Measurements from ENCODE around the gene AKAP8L.

AKAP8L gene

DNA sequence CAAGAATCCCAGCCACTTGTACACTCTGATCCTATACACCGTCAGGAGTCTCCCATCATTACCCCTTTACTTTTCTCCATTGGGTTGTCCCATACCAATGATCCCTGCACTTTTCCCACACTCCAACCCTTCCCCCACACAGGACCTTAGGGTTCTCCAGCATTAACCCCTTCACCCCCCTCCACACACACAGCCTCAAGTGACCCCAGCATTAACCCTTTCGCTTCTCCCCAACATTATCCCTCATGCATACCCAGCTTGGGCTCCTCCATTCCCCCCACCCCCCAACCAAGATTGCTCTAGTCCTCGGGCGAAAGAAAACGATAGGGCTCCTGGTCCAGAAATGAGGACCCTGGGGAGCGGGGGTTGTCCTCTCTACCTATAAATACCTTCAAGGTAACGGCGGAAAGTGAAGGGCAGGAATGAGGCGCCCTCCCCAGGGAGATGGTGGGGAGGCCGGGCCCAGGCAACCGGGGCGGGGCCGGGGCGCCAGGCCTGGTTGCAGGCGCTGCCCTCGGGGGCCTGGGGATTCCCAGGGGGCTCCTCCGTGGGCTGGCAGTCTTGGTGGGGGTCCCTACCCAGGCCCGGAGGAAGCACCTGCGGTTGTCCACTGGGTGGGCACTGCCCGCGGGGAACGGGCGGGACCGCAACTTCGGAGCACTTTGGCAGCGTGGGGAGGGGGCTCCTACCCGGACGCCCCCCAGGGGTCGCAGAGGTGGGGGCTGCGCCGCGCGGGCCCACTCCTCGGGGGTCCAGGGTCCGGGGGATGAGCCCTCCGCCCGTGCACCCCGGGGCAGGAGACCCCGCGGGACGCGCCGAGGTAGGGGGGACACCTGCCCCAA, 30.2 kb upstream of the AKAP8L start:
- DNase-seq: no peak

DNA sequence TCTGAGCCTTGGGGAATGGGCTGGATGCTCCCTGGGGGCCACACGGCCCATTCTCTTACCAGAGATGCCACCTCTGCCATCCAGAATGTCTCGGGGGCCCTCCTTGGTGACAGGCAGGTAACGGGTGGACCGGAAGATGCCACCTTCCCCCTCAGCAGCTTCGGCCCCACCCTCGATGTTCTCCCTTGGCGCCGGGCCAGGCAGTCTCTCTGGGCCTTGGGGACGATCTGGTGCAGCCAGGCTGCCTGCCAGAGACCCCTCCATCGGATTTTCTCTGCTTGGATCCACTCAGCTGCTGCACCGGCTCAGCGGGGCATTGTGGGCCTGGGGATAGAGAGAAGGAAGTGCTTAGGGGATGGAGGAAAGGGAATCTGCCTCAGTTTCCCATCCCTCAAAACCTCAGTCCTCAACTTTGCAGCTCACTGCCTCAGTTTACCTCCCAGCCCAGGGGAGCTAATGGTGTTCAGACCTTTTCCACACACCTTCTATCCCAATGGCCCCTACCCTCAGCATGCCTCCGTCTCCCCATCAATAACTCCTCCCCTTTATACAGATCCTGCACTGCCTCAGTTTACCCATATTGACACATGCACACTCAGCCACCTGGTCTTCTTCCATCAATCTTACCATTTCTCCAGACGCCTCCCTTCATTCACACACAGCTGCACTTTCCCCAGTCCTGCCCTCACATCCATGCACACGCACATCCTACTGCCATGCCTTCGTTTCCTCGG, 29.4 kb upstream of the AKAP8L start:
- DNase-seq: no peak

DNA sequence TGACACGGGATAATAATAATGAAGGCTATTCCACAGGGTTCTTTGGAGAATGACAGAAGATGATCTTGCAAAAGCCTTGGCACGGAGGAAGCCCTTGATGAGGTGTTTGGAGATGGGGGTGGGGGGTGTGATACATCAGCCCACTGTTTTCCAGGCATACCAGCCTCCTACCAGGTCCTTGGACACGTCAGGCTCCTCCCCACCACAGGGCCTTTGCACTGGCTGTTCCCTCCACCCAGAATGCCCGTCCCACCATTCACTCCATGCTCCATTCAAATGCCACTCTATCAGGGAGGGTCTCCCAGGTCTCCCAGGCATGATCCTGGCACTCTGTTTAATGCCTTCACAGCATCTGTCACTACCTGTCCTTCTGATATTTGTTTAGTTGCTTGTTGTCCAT, 28.3 kb upstream of the AKAP8L start:
- DNase-seq: no peak

DNA sequence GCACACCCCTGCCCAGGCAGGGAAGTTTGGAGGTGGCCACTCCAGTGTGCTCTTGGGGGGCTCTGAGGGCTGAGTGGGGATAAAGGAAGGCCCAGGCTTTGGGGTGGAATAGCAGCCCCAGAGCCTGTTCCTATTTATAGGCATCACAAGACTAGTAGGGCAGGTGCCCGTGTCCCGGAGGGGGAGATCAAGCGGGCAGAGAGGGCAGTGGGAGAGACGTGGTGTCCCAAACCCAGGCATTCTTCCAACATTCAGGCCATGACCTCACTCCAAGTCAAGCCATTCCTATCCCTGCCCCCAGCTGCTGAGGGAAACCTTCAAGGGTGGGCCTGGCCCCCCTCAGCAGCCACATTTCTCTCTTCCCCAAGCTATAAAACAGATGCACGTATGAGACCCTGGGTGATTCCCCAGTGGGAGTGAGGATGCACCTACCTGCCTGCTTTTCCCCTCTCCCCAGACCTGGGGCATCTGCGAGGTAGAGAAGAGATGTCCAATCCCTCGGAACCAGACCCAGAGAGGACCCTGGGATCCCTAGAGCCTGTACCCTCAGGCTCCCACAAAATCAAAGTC, 27.1 kb upstream of the AKAP8L start:
- no peak for DNase-seq

DNA sequence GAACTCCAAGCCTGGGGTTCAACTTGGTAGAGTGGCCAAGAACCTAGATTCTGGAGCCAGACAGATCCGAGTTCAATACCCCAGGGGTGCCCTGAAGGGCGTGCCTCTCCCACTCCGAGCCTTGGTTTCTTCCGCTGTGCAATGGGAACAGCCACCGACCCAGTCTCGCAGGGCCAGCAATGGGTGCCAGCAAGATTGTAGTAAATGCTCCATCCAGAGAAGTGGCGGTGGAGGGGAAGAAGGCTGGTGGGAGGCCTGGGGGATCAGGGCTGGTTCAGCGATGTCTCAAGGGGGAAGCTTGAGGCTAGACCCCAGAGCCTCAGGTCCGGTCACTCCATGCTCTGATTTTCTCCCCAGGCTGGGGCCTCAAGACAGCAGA, 26.4 kb upstream of the AKAP8L start:
- no peak for DNase-seq

DNA sequence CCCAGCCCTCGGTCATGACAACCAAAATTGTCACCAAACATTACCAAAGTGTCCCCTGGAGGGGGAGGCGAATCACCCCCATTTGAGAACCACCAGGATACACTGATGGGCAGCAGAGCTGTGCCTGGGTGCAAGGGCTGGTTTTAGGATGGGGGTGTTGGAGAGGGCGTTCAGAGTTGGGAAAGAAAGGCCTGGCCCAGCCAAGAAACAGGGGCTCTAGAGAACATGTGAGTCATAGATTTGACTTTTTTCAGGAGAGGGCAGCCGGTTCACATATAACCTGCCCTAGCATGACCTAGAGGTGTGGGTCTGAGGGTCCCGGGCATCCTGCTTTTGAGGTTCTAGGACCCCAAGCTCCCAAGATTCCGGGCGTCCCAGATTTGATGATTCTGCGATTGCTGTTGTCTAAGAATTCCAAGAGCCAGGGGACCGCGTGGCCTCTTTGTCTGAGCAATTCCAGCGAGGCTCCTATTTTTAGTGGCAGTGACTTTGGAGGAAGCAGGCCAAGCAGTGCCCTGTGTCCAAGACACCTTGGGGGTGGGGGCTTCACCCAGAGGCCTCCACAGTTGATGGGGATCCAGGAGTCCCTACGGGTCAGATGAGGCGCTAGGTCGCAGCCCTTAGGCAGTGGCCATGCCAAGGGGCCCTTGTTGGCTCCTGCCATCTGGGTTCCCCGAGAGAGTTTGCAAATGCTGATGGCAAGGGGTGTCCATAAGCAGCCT, 25.9 kb upstream of the AKAP8L start:
- no peak for DNase-seq

DNA sequence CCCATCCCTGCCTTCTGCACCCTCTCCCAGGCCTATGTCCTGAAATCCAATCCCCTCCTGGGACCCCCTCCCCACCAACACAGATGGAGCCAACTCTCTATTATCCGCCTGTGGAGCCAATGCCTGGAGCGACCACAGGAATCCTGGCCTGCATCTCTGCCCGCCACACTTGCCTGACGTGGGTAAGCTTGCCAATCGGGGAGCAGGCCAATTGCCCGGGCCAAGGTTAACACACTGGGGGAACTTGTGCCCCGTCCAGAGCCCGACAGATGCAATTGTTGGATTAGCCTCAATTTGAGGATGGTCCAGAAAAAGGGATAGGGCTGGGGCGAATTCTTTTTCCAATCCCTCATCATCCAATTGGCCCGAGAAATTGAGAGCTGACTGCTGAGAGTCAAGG, 25.1 kb upstream of the AKAP8L start:
- DNase-seq: no peak

DNA sequence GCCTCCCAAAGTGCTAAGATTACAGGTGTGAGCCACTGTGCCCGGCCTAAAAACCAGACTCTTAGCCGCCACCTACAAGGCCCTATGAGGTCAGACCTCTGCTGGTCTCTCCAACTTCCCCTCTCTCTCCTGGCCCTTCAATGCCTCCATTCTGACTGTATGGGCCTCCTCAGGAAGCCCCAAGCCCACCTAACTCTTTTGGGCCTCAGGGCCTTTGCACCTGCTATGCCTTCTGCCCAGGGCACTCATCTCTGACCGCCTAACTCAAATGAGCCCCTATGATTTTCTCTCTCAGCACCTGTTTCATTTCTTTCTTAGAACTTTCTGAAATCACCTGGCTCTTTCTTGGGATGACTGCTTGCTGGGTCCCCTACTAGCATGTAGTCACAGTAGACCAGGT, 24.5 kb upstream of the AKAP8L start:
- no peak for DNase-seq

DNA sequence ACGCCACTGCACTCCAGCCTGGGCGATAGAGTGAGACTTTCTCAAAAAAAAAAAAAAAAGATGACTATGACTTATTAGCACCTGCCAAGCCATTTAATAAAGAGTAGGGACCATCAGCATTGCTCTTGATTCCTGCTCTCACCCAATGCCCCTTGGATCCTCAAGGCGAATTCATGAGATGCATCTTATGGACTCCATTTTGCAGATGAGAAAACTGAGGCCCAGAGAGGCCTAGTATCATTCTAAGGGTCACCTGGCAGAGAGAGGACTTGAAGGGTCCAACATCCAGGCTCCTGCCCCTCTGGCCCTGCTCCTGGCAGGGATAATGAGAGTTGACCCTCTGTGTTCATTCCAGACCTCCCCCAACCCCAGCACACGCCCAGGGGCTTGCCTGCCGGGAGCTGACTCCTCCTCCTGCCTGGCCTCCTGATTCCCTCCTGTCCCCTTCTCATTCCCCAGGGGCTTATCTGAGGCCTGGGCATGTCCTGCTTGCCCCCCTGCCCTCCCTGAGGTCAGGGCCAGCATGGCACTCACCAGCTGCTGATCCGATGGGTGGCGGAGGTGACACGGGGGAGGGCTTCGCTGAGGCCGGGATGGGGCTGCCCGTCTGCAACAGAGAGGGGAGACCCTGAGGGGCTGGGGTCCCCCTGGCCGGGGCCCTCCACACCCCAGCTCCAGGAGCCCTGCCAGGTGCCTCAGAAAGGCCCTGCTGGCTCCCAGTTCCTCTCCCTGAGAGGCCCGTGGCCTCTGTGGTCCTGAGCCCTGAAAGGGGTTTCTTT, 23.5 kb upstream of the AKAP8L start:
- no peak for DNase-seq

DNA sequence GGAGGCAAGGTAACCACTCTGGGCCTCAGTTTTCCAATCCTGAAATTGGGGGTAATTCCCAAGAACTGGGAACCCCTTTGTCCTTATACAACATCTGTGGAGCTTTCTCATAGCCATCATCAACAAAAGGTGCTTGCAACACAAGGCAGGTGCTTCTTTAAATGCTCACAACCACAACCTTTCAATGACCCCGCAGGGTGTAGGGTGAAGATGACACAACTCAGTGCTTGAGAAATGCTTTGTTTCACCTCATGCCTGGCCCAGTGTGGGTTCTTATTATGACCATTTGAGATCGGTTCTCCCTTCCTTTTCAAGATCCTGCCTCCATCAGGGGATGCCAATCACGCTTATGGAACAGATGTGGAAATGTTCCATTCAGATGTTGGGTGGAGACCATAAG, 22.5 kb upstream of the AKAP8L start:
- DNase-seq: no peak

DNA sequence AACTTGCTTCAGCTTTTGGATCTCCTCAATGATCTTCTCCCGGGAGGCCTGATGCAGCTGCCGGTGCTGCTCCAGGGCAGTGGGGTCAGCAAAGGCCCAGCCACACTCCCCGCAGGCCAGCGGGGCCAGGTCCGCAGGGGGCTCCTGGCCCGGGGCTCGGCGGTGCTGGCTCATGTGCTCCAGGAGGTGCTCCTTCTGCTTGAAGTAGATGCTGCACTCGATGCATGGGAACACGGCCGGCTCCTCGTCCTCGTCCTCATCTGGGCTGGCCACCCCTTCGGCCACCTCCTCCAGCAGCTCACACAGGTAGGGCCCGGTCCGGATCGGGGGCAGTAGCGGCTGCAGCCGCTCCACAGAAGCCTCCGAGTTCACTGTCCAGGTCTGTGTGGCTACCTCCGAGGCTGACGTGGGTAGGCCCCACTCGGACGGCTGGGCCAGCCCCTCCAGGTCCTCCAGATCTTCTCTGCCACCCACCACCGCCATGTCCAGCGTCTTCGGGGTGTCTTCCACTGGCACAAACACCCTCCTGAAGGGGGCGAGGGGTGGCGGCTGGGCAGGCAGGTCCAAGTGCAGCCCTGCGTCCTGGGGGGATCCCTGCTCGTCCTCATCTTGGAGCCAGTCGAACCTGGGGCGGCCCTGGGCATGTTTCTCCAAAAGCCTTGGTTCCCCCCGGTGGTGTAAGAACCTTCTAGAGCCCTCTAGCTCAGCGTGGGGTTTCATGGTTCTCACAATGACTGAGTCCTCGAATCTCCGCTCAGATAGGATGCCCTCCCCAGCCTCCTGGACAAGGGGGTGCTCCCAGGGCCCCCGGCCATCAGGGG, 21.2 kb upstream of the AKAP8L start:
- DNase-seq: no peak

DNA sequence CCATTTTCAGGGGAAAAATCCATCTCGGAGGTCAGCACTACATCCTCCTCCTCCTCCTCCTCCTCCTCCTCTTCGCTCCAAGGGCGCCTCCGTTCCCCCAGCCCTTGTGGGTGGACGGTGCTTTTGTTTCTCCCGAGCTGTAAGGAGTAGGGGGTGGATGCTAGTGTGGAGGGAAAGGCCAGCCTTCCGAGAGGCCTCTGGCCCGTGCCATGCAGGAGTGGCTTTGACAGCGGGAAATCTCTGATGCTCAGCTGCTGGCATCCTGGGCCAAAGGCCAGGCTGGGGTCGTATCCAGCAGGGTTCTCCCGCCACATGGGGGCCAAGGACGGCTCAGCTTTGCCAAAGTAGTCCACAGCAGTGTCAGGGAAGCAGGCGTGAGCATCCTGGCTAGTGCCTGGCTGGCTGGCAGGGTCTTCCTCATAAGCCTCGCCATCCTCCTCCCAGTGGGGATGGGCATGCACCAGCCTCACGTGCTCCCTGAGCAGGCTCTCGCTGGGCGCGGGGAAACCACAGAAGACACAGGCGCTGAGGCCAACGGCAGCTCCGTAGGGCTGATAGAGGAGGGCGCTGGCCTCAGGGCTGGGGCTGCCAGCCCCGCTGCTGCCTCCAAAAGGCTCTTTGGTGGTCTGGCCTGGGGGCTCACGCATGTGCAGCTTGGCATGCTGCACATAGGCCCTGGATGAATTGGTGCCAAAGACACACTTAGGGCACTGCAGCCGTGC, 20.5 kb upstream of the AKAP8L start:
- DNase-seq: no peak

DNA sequence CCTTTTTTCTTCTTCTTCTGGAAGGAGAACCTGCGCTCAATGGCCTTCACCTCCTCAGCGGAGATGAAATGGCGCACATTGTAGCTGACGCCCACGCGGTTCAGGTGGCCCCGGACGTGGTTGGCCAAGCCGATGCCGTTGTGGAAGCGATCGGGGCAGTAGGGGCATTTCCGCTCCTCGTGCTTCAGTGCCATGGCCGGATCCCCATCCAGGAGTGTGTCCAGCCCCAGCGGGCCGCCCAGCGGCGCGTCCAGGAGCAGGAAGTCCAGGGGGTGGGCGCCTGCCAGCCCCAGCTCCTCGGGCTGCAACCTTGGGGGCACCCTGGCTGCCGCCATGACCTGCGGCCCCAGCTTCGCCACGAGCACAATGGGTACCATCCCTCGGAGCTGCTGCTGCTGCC, 19.8 kb upstream of the AKAP8L start:
- no peak for DNase-seq

DNA sequence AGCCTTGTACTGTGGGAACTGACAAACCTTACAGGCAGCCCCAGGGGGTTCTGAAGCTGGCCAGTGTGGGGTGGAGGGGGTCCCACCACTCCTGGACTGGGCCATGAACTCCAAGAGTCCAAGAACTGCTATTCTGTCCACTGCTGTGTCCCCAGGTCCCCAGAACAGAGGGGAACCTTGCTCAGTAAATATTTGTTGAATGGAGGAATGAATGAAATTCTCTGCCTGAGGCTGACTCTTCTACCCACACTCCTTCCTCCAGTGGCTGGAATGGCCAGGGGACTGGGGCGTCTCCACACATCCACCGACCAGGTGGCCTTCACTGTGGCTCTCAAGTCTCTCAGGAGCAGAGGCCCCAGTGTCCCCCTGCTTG, 19.3 kb upstream of the AKAP8L start:
- DNase-seq: no peak

DNA sequence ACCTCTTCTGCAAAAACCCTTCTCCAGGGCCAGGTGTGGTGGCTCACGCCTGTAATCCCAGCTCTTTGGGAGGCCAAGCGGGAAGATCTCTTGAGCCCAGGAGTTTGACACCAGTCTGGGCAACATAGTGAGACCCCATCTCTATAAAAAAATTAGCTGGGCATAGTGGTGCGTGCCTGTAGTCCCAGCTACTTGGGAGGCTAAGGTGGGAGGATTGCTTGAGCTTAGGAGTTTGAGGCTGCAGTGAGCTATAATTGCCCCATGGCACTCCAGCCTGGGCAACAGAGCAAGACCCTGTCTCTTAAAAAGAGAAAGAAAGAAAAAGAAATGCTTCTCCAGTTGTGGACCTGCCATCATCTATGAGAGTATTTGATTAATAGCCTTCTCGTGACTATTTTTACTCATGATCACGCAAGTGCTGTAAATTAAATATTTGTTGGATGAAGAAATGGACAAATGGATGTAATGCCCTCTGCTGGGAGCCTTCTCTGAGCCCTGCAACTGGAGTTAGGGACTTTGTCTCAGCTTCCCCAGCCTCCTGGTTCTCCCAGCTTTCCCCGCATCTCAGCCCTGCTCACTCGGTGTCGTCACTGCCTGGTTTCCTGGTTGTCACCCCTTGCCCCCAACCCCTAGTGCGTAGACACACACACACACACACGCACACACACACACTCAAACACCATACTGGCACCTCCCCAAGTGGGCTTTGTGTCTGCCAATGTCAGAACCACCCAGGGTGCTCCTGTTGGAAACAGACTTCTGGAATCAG, 18.8 kb upstream of the AKAP8L start:
- DNase-seq: no peak

DNA sequence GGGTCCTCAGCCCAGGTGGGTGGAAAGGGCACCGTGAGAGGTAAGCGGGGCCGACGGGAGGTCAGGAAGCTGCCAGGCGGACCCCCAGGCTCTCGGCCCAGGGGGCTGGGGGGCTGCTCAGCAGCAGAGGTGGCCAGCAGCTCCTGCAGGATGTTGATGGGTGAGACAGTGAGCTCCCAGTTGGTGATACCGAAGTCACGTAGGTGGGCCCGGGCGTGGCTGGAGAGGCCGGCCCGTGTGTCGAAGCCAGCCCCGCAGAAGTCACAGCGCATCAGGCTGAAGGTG, 18.0 kb upstream of the AKAP8L start:
- no peak for DNase-seq

DNA sequence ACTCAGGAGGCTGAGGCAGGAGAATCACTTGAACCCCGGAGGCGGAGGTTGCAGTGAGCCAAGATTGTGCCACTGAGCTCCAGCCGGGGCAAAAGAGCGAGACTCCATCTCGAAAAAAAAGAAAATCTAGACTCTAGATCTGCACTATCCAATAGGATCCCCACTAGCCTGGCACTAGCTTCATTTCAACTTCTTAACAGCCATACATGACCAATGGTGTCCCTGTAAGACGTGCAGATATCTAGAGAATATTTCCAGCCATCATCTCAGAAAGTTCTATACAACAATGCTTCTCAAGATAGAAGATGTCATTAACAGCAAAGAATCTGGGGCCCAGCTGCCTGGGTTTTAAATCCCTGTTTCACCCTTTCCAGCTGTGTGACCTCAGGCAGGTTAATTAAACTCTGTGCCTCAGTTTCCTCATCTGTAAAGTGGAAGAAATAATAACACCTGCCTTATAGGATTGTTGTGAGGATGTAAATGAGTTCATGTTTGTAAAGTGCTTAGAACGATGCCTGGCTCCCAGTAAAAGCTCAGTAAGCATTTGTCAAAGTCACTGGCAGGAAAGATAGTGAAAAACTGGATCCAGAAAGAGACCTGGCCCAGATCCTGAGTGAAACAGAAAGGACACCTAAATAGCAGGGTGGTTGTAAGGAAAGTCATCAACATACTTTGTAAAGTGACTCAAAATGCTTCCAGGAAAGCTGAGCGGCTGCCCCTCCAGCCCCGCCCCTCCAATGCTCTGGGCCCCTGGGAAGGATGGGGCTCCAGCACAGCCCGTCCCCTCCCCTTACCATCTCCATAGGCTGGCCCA, 17.4 kb upstream of the AKAP8L start:
- DNase-seq: no peak

DNA sequence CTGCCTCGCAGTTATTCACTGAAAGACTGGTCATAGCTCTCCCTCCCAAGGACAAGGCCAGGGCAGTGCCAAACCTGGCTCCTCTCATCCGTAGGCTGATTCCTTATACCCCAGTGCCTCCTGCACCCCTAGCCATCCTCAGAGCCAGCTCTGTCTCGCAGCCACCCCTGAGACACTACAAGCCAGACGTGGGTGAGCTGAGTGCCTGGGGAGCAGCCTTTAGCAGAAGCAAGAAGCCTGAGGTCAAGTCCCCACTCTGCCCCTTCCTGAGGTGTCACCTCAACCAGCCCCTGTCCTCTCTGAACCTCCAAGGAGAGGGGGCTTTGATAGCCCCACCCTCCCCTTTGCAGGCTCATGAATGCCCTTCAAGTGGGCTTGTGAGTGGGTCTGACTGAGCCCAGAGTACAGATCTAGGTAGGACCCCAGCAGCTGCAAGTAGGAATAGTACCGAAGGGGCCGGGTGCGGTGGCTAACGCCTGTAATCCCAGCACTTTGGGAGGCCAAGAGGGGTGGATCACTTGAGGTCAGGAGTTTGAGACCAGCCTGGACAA, 14.8 kb upstream of the AKAP8L start:
- DNase-seq: no peak
